Measurements from ENCODE around the gene MROH2A.

MROH2A gene

GRCh38 chr2:233802132-233802815 lies 24.1 kb downstream of the MROH2A start:
- no peak for DNase-seq (ENCODE audit: low read depth)

- DNase-seq (ENCODE audit: low read depth), result no peak
Observed at GRCh38 chr2:233803292-233803911, 25.3 kb downstream of the MROH2A start.

GRCh38 chr2:233803994-233804393 lies 25.9 kb downstream of the MROH2A start:
- DNase-seq (ENCODE audit: low read depth), result no peak

GRCh38 chr2:233807215-233807865 lies 29.2 kb downstream of the MROH2A start:
- no peak for DNase-seq (ENCODE audit: low read depth)

GRCh38 chr2:233807966-233808935 lies 30.1 kb downstream of the MROH2A start:
- no peak for DNase-seq (ENCODE audit: low read depth)

- DNase-seq (ENCODE audit: low read depth), result no peak
Observed at GRCh38 chr2:233810385-233810784, 32.3 kb downstream of the MROH2A start.

GRCh38 chr2:233811087-233811486 lies 33.0 kb downstream of the MROH2A start:
- no peak for DNase-seq (ENCODE audit: low read depth)

- DNase-seq (ENCODE audit: low read depth), result no peak
Observed at GRCh38 chr2:233811732-233812131, 33.6 kb downstream of the MROH2A start.

GRCh38 chr2:233813236-233814055 lies 35.3 kb downstream of the MROH2A start:
- no peak for DNase-seq (ENCODE audit: low read depth)

GRCh38 chr2:233814056-233814835 lies 36.1 kb downstream of the MROH2A start:
- DNase-seq (ENCODE audit: low read depth), result no peak

GRCh38 chr2:233815861-233816260 lies 37.7 kb downstream of the MROH2A start:
- DNase-seq (ENCODE audit: low read depth), result no peak

GRCh38 chr2:233816334-233816733 lies 38.2 kb downstream of the MROH2A start:
- DNase-seq (ENCODE audit: low read depth), result no peak

GRCh38 chr2:233816771-233817170 lies 38.6 kb downstream of the MROH2A start:
- no peak for DNase-seq (ENCODE audit: low read depth)

- no peak for DNase-seq (ENCODE audit: low read depth)
Observed at GRCh38 chr2:233817361-233817911, 39.3 kb downstream of the MROH2A start.

GRCh38 chr2:233817995-233818638 lies 40.0 kb downstream of the MROH2A start:
- no peak for DNase-seq (ENCODE audit: low read depth)

- DNase-seq (ENCODE audit: low read depth), result no peak
Observed at GRCh38 chr2:233818639-233819621, 40.8 kb downstream of the MROH2A start.

GRCh38 chr2:233819884-233820773 lies 42.0 kb downstream of the MROH2A start:
- DNase-seq (ENCODE audit: low read depth), result no peak

GRCh38 chr2:233820774-233821105 lies 42.6 kb downstream of the MROH2A start:
- DNase-seq (ENCODE audit: low read depth), result no peak

All from activated T-cell treated with anti-CD3 and anti-CD28 coated beads for 24 hours (primary cell).